ENCODE measurements around the gene CALML4.

The CALML4 gene

DNA sequence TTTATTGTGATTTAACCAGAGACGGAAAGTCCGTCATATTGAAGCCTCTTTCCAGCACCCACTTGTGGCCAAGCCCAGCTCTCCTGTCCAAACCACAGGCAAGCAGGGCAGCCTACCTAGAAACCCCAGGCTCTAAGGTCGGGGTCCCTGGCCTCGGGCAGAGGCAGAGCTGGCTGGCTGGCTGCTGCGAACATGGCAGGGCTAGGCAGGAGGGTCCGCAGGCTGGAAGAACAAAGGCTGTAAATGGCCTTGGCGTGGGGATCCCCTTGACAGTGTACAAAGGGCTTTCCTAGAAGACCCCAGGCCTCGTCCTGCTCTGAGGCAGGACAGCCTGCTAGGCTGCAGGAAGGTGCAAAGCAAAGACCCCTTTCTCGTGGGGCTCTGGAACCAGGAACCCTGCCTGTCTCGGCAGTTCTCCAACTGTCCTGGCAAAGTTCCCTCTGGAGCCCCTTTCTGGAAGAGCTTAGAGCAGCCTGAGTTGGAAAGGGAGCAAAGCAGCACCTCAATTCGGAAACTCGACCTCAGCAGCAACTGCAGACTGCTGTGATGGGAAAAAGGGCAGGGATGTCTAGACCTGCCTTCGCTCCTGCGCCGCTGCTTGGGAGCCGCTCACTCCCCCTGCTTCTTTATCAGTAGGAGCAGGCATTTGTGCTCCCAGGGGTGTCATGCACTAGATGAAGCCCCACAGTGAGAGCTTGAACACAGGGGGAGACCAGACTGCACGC, 8.5 kb downstream of the CALML4 start:
- TF ChIP-seq, protein P1, sequence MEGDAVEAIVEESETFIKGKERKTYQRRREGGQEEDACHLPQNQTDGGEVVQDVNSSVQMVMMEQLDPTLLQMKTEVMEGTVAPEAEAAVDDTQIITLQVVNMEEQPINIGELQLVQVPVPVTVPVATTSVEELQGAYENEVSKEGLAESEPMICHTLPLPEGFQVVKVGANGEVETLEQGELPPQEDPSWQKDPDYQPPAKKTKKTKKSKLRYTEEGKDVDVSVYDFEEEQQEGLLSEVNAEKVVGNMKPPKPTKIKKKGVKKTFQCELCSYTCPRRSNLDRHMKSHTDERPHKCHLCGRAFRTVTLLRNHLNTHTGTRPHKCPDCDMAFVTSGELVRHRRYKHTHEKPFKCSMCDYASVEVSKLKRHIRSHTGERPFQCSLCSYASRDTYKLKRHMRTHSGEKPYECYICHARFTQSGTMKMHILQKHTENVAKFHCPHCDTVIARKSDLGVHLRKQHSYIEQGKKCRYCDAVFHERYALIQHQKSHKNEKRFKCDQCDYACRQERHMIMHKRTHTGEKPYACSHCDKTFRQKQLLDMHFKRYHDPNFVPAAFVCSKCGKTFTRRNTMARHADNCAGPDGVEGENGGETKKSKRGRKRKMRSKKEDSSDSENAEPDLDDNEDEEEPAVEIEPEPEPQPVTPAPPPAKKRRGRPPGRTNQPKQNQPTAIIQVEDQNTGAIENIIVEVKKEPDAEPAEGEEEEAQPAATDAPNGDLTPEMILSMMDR (conservative IDR thresholded peaks at IDR 0.05; ENCODE audit: low read depth, low read length), result no peak
- Histone ChIP-seq H3K4me2 (no peak overlapping the region), H3K79me2 (ENCODE audit: insufficient read depth, low read depth) (no peaks in the 10 kb centered on the region), H3K4me1 (ENCODE audit: low read depth, poor library complexity, severe bottlenecking) (no peaks in the 10 kb centered on the region), H3K4me3 (IDR thresholded peaks at IDR 0.05; ENCODE audit: insufficient read depth, low read depth, low read length) (no peak overlapping the region), H4K20me1 (ENCODE audit: insufficient read depth) (no peaks in the 10 kb centered on the region), H2AFZ (ENCODE audit: low read depth) (no peak overlapping the region), H3K9ac (no peak overlapping the region), H3K27me3 (ENCODE audit: insufficient read depth, low read depth) (no peaks in the 10 kb centered on the region), H3K36me3 (ENCODE audit: insufficient read depth) (no peaks in the 10 kb centered on the region), H3K27ac (no peak overlapping the region)

DNA sequence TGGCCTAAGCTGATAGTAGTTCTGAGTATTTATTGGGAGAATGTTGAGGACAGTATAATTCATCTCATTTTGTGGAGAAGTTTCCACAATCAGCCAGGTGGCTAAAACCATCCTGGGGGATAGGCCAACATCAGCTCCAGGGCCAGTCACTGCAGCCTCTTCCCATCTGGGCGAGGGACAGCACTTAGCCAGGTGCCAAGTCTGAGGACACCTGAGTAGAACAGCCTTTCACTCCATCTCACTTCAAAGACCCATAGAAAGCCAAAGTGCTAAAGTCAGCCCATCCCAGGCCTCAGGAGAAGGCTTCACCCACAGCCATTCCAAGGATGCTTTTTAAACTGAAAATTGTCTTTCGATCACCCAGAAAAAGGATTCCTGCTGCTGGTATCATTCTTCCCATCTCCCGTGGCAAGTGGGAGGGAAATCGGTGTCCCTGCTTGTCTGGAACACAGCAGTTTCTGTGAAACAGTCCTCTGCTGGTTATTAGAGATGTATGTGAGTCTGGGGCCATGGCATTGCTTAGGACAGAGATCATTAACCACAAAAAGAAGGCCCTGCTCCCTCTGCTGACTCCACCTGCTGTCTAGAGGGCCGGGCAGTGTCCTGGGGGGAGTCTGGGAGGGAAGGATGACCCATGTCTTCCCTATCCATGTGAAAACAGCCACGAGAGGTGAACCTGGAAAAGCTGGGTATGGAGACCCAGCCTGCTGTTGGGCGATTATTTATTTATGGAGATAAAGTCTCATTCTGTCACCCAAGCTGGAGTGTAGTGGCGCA, 9.6 kb downstream of the CALML4 start:
- H3K4me2 ChIP-seq, result no peak overlapping the region
- H3K4me3 ChIP-seq (IDR thresholded peaks at IDR 0.05; ENCODE audit: insufficient read depth, low read depth, low read length), result no peak overlapping the region
- peaks cover 9% of the 10 kb centered on the region for H3K4me1 ChIP-seq (ENCODE audit: low read depth, poor library complexity, severe bottlenecking)
- H4K20me1 ChIP-seq (ENCODE audit: insufficient read depth), result no peaks in the 10 kb centered on the region
- no peak overlapping the region for H3K9ac ChIP-seq
- H3K27ac ChIP-seq, result peak overlapping the region; percentile 13; the same call in 1 of the 2 replicates
- no peaks in the 10 kb centered on the region for H3K79me2 ChIP-seq (ENCODE audit: insufficient read depth, low read depth)
- TF ChIP-seq, protein P1 (conservative IDR thresholded peaks at IDR 0.05; ENCODE audit: low read depth, low read length), result no peak
- no peaks in the 10 kb centered on the region for H3K27me3 ChIP-seq (ENCODE audit: insufficient read depth, low read depth)
- no peaks in the 10 kb centered on the region for H3K36me3 ChIP-seq (ENCODE audit: insufficient read depth)
- H2AFZ ChIP-seq (ENCODE audit: low read depth), result no peak overlapping the region

DNA sequence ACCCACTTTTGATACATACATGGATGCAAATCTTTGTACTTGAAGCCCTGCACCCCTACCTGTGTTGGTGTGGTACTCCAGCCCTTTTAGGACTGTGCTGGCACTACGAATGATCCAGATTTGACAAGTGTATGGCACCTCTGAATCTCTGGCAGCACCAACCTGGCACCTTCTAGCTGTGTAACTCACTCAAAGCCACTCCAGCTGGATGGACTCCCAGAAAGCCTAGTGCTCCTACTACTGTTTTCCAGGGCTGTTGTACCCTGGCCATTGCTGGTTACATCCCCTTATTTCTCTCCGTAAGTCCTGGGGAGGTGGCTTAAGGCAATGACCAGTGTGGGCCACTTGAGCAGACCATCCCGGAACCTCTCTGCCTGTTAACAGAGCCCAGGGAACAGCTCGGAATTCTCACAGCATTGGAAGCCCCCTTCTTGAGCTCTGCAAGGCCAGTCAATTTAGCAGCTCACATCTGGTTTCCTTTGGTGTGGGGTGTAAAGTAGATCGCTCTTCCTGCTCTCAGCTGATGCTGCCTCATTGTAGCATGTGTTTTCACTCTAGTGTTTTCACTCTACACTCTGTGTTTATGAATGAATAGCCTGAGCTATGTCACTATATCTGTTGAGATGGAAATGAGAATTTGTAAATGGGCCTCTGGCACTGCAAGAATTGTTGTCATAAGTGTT, 12.2 kb downstream of the CALML4 start:
- no peak overlapping the region for H2AFZ ChIP-seq (ENCODE audit: low read depth)
- no peak overlapping the region for H3K9ac ChIP-seq
- peaks cover 35% of the 10 kb centered on the region for H3K4me1 ChIP-seq (ENCODE audit: low read depth, poor library complexity, severe bottlenecking)
- TF ChIP-seq, protein P1 (conservative IDR thresholded peaks at IDR 0.05; ENCODE audit: low read depth, low read length), result no peak
- no peak overlapping the region for H3K4me3 ChIP-seq (IDR thresholded peaks at IDR 0.05; ENCODE audit: insufficient read depth, low read depth, low read length)
- H3K27me3 ChIP-seq (ENCODE audit: insufficient read depth, low read depth), result no peaks in the 10 kb centered on the region
- no peaks in the 10 kb centered on the region for H3K79me2 ChIP-seq (ENCODE audit: insufficient read depth, low read depth)
- H3K27ac ChIP-seq, result no peak overlapping the region
- no peaks in the 10 kb centered on the region for H4K20me1 ChIP-seq (ENCODE audit: insufficient read depth)
- no peak overlapping the region for H3K4me2 ChIP-seq
- no peaks in the 10 kb centered on the region for H3K36me3 ChIP-seq (ENCODE audit: insufficient read depth)

DNA sequence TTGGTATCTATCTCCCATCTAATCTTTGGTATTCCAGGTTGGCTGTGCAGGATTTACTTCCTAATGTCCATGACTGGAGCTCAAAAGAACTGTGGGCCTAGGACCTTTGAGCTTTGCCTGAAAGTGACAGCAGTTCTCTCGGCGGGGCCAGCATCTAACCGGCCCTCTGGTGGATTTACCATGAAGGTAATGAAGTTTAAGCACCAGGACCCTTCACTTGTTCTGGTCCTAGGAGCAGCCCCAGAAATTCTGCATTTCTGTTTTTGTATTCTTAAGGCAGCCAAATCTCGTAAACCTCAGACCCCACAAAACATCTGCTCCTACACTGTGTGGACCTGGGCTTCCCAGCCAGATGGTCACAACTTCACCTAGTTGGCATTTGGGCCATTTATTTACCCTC, 13.0 kb downstream of the CALML4 start:
- Histone ChIP-seq H3K9ac (no peak overlapping the region), H3K27me3 (ENCODE audit: insufficient read depth, low read depth) (no peaks in the 10 kb centered on the region), H3K79me2 (ENCODE audit: insufficient read depth, low read depth) (no peaks in the 10 kb centered on the region), H3K27ac (no peak overlapping the region), H3K4me2 (no peak overlapping the region), H3K36me3 (ENCODE audit: insufficient read depth) (no peaks in the 10 kb centered on the region), H4K20me1 (ENCODE audit: insufficient read depth) (no peaks in the 10 kb centered on the region), H3K4me3 (IDR thresholded peaks at IDR 0.05; ENCODE audit: insufficient read depth, low read depth, low read length) (no peak overlapping the region), H2AFZ (ENCODE audit: low read depth) (no peak overlapping the region), H3K4me1 (ENCODE audit: low read depth, poor library complexity, severe bottlenecking) (peaks cover 37% of the 10 kb centered on the region)
- TF ChIP-seq, protein P1 (conservative IDR thresholded peaks at IDR 0.05; ENCODE audit: low read depth, low read length), result no peak

All from KMS-11 (cell line).